HL-60 (cell line): ENCODE measurements around the gene SNRPA.

Experiments used
- CTCF ChIP-seq: IDR thresholded peaks from one replicate; pipeline ENCODE4 v1.5.1; 2011; ENCODE audit warnings: low read length, control low read depth, inconsistent platforms; ENCODE audit not compliant: insufficient read depth
- REST ChIP-seq: IDR thresholded peaks from 2 replicates; pipeline ENCODE4 v1.6.1; 2012; ENCODE audit warnings: low read depth; ENCODE audit not compliant: insufficient replicate concordance
- SPI1 ChIP-seq: IDR thresholded peaks from 2 replicates; pipeline ENCODE4 v1.6.1; 2012; ENCODE audit warnings: low read depth, mild to moderate bottlenecking, borderline replicate concordance

- TF ChIP-seq CTCF (no peak), REST (no peak), SPI1 (no peak)
Observed at GRCh38 chr19:40799558-40800338, 48.7 kb downstream of the SNRPA start.
